ENCODE measurements around the gene FZD10.

Gene FZD10

DNA sequence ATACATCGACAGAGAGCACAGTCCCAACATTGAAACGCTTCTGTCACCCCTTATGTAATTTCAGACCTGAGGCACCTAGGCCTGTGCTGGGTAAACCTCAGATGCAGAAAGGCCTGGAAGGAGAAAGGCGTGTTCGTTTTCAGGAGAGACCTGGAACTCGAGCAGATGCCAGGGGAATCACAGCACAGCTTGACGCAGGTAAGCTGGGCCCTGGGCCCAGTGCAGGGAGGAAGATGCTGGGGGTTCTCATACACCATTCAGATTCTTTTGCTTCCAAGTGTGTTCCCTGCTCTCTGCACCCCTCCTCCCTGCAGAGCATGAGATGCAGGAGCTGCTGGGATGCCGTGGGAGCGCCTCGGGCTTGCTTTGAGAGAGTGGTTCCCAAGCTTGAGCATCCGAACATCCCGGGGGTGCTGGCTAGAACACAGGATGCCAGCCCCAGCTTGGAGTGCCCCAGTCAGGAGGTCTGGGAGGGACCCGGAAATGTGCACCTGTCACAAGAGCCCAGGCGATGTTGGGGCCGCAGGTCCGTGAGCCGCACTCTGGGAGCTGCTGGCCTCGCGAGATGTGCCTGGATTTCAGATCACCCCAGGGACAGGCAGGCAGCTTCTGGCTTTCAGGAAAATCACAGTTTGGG, 35.9 kb downstream of the FZD10 start:
- CTCF ChIA-PET, result no interaction called here

DNA sequence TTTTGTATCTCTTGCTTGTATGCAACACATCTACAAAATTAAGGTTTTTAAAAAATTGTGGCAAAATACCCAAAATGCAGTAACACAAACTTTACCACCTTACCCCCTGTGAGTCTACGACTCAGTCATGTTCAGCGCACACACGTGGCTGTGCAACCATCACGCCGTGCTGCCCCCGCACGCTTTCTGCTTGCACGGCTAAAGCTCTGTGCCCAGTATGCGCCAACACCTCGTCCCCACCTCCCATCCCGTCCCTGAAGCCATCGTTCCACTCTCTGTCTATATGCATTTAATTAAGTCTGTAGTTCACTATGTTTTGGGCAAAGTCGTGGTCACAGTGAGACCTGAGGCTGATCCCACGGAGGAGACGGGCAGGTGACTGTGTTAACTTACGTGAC, 36.4 kb downstream of the FZD10 start:
- no peak for DNase-seq (ENCODE audit: low read depth, low spot score)
- ChIA-PET POLR2A (no interaction called here), CTCF (no interaction called here)
- TF ChIP-seq, protein P1, sequence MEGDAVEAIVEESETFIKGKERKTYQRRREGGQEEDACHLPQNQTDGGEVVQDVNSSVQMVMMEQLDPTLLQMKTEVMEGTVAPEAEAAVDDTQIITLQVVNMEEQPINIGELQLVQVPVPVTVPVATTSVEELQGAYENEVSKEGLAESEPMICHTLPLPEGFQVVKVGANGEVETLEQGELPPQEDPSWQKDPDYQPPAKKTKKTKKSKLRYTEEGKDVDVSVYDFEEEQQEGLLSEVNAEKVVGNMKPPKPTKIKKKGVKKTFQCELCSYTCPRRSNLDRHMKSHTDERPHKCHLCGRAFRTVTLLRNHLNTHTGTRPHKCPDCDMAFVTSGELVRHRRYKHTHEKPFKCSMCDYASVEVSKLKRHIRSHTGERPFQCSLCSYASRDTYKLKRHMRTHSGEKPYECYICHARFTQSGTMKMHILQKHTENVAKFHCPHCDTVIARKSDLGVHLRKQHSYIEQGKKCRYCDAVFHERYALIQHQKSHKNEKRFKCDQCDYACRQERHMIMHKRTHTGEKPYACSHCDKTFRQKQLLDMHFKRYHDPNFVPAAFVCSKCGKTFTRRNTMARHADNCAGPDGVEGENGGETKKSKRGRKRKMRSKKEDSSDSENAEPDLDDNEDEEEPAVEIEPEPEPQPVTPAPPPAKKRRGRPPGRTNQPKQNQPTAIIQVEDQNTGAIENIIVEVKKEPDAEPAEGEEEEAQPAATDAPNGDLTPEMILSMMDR (IDR thresholded peaks at IDR 0.05; ENCODE audit: insufficient read depth, low read length, missing control alignments), result no peak
- no peak overlapping the region for H3K4me3 ChIP-seq (ENCODE audit: low read depth, low read length)

More for the DNA sequence above, 35.9 kb downstream of the FZD10 start:
- DNase-seq (ENCODE audit: low read depth, low spot score), result no peak
- POLR2A ChIA-PET, result no interaction called here
- TF ChIP-seq, protein P1 (IDR thresholded peaks at IDR 0.05; ENCODE audit: insufficient read depth, low read length, missing control alignments), result no peak
- H3K4me3 ChIP-seq (ENCODE audit: low read depth, low read length), result no peak overlapping the region

DNA sequence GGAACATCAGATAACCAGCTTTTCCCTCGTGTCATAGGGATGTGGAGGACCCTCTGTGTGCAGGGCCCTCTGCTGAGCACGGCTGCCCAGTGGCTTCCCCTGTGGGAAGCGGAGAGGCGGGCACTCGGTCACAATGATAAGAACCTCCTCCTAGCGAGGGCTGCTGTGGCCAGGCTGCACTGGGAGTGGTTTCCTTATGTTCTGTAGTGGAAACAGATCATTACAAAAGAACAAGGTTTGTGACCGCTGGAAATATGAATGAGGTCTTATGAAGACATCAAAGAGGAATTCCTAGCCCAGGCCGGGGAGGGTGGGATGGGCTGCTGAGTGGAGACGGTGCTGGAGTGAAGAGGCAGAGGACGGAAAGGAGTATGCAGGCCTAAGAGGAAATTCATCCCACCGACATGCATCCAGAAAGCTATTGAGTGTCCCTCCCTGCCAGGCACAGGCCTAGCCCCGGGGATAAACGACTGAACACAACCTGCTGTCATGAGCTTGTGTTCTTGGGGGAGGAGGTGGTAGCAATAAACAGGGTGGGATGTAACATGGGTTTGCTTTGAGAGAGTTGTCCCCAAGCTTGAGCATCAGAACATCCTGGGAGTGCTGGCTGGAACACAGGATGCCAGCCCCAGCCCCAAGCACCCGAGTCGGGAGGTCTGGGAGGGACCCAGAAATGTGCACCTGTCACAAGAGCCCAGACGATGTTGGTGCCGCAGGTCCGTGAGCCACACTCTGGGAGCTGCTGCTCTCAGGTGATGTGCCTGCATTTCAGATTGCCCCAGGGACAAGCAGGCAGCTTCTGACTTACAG, 37.5 kb downstream of the FZD10 start:
- ChIA-PET CTCF (no interaction called here), POLR2A (no interaction called here)
- TF ChIP-seq, protein P1 (IDR thresholded peaks at IDR 0.05; ENCODE audit: insufficient read depth, low read length, missing control alignments), result no peak
- no peak overlapping the region for H3K4me3 ChIP-seq (ENCODE audit: low read depth, low read length)
- no peak for DNase-seq (ENCODE audit: low read depth, low spot score)

DNA sequence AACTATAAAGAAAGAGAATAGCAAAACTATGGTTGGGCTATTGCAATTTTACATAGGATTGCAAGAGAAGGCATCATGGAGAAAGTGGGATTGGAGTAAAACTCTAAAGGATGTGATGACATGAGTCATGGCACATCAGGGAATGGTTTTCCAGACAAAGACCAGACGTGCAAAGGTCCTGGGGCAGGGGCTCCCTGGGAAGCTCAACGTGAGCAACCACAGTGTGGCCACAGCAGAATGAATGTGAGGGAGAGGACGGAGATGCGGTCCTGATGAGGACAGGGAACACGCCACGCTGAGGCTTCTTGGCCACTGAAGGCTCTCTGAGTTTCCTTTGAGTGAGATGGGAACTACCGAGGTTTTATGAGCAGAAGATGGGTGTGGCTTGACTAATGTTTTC, 38.2 kb downstream of the FZD10 start:
- no peak overlapping the region for H3K4me3 ChIP-seq (ENCODE audit: low read depth, low read length)
- ChIA-PET POLR2A (no interaction called here), CTCF (no interaction called here)
- TF ChIP-seq, protein P1 (IDR thresholded peaks at IDR 0.05; ENCODE audit: insufficient read depth, low read length, missing control alignments), result no peak
- no peak for DNase-seq (ENCODE audit: low read depth, low spot score)

DNA sequence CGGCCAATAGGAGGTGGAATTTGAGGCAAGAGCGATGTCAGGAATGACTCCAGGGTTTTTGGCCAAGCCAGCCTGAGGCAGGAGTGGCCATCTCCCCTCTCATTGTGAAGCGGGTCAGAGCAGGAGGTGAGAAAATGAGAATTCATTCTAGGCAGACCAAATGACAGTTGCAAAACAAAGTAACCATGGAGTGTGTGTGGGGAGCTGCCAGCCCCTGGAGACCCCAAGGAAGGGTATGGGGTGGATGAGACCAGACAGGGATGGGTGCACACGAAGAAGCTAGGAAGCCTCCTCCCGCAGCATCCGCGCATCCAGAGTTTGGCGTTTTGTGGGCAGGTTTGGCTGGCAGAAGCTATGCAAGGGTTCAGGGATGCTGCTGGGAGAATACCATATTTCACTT, 38.8 kb downstream of the FZD10 start:
- DNase-seq (ENCODE audit: low read depth, low spot score), result no peak
- ChIA-PET CTCF (no interaction called here), POLR2A (no interaction called here)
- no peak overlapping the region for H3K4me3 ChIP-seq (ENCODE audit: low read depth, low read length)
- TF ChIP-seq, protein P1 (IDR thresholded peaks at IDR 0.05; ENCODE audit: insufficient read depth, low read length, missing control alignments), result no peak

DNA sequence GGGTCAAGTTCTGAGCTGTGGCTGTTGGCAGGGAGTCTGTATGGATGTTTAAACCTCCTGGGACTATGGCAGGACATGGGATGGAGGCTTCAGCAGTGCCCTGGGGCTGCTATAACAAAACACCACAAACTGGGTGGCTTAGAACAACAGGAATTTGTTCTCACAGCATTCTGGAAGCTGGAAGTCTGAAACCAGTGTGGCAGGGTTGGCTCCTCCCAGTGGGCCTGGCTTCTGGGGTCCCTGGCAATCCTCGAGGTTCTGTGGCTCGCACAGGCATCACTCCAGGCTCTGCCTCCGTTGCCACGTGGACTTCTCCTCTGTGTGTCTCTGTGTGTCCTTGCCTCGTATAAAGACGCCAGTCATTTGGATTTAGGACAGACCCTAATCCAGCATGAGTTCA, 39.9 kb downstream of the FZD10 start:
- no peak for DNase-seq (ENCODE audit: low read depth, low spot score)
- ChIA-PET POLR2A (no interaction called here), CTCF (no interaction called here)
- TF ChIP-seq, protein P1 (IDR thresholded peaks at IDR 0.05; ENCODE audit: insufficient read depth, low read length, missing control alignments), result no peak
- no peak overlapping the region for H3K4me3 ChIP-seq (ENCODE audit: low read depth, low read length)

Measured in AG04449 (cell line).